ENCODE results near the gene MRPS22. TPM values are rescaled to one million over a fixed set of nuclear protein-coding genes. Genes with fewer than 3 reads are reported as not detected.

MRPS22 gene
- total RNA-seq, 1 donor from 2014 or later: 87.7 TPM

DNA sequence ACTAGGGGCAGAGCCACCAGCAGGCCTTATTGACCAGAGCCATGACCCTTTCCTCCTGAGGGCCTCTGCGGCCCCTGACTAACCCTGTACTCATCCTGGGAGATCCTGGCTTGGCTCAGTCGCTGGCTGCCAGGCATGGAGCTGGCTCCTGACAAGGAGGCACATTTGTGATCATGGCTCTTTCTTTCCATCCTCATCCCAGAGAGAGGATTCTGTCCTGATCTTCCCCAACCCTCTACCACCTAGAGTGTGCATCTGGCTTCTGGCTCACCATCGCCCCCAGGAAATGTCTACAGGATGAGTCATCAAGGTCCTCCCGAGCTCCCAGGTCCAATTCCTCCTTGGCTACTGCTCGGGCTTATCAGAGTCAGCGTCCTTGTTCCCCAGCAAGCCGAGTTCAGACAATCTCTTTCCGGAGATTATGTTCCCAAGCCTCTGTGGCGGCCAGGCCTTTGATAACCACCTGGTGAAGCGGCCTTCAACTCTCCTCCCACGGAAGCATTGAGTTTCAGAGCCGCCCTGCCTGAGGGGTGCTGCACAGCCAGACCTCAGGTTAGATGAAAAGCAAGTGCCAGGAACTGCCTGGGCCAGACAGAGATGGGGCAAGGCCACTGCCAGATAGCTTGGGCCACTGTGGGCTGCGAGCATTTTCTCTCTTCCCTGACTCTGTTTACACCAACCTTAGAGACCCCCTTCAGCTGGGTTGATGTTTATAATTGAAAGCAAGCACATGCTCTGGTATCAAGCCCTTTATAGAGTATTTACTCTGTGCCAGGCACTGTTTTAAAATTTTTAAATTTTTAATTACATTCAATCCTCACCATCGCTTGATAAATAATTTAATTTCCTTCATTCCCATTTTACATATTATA is 44.3 kb upstream of the MRPS22 start:
- peaks cover 50% of the 10 kb centered on the region for H3K4me1 ChIP-seq
- H3K4me3 ChIP-seq: no peak overlapping the region
- intact Hi-C loops (cut with micrococcal nuclease): no loop called here
- TF ChIP-seq, protein P1, sequence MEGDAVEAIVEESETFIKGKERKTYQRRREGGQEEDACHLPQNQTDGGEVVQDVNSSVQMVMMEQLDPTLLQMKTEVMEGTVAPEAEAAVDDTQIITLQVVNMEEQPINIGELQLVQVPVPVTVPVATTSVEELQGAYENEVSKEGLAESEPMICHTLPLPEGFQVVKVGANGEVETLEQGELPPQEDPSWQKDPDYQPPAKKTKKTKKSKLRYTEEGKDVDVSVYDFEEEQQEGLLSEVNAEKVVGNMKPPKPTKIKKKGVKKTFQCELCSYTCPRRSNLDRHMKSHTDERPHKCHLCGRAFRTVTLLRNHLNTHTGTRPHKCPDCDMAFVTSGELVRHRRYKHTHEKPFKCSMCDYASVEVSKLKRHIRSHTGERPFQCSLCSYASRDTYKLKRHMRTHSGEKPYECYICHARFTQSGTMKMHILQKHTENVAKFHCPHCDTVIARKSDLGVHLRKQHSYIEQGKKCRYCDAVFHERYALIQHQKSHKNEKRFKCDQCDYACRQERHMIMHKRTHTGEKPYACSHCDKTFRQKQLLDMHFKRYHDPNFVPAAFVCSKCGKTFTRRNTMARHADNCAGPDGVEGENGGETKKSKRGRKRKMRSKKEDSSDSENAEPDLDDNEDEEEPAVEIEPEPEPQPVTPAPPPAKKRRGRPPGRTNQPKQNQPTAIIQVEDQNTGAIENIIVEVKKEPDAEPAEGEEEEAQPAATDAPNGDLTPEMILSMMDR (IDR thresholded peaks at IDR 0.05; ENCODE audit: borderline replicate concordance): no peak
- DNase-seq: no peak
- no peaks in the 10 kb centered on the region for H3K27me3 ChIP-seq (ENCODE audit: low read depth)
- no peak overlapping the region for H3K27ac ChIP-seq (replicated peaks)
- no peaks in the 10 kb centered on the region for H3K36me3 ChIP-seq
- no peaks in the 10 kb centered on the region for H3K9me3 ChIP-seq (replicated peaks)

GRCh38 chr3:139300416-139300815 is 43.4 kb upstream of the MRPS22 start:
- Histone ChIP-seq H3K27me3 (ENCODE audit: low read depth) (no peaks in the 10 kb centered on the region), H3K27ac (replicated peaks) (no peak overlapping the region), H3K36me3 (no peaks in the 10 kb centered on the region), H3K9me3 (replicated peaks) (no peaks in the 10 kb centered on the region), H3K4me1 (peaks cover 43% of the 10 kb centered on the region), H3K4me3 (no peak overlapping the region)
- no peak for DNase-seq
- intact Hi-C loops (cut with micrococcal nuclease): no loop called here
- TF ChIP-seq, protein P1 (IDR thresholded peaks at IDR 0.05; ENCODE audit: borderline replicate concordance): no peak

GRCh38 chr3:139301183-139301582 is 42.6 kb upstream of the MRPS22 start:
- H3K9me3 ChIP-seq (replicated peaks): no peaks in the 10 kb centered on the region
- intact Hi-C loops (cut with micrococcal nuclease): no loop called here
- no peak overlapping the region for H3K27ac ChIP-seq (replicated peaks)
- TF ChIP-seq, protein P1 (IDR thresholded peaks at IDR 0.05; ENCODE audit: borderline replicate concordance): no peak
- no peaks in the 10 kb centered on the region for H3K27me3 ChIP-seq (ENCODE audit: low read depth)
- peaks cover 35% of the 10 kb centered on the region for H3K4me1 ChIP-seq
- H3K4me3 ChIP-seq: no peak overlapping the region
- H3K36me3 ChIP-seq: no peaks in the 10 kb centered on the region
- DNase-seq: no peak

- peak overlapping the region; percentile 61 for H3K27ac ChIP-seq (replicated peaks)
- intact Hi-C loops (cut with micrococcal nuclease): no loop called here
Measured at GRCh38 chr3:139301654-139302053, 42.2 kb upstream of the MRPS22 start.

DNA sequence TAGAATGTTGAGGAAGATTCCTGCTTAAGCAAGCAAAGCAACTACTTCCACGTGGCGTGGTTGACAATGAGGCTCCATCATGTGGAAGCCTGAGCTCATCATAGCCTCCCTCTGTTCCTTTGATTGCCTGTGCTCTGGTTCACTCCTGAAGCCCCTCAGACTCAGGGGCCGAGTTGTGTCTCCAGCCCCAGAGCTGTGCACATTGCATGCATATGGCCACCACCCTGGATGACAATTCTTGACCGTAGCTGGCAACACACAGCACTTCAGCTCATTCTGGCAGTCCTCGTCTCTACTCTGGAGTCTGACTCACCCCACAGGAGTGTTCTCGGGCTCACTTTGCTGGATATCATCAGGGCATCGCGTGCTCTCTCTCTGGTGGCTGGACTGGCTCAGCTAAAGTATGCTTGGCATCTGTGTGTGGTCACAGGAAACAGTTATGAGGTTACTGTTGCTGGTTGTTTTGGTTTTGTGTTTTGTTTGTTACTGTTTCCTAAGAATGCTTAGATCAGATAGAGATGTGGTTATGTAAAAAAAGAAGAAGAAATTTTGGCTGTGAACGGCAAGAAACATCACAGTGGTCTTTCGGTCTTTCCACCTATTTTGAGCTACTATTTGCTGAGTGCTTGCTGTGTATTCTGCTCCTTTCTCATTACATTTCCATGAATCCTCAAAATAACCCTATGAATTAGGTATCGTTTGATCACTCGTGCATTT is 41.6 kb upstream of the MRPS22 start:
- intact Hi-C loops (cut with micrococcal nuclease): no loop called here
- no peak overlapping the region for H3K4me3 ChIP-seq
- peak overlapping the region; percentile 61 for H3K27ac ChIP-seq (replicated peaks)
- peak; percentile 46 for DNase-seq
- no peaks in the 10 kb centered on the region for H3K9me3 ChIP-seq (replicated peaks)
- no peaks in the 10 kb centered on the region for H3K27me3 ChIP-seq (ENCODE audit: low read depth)
- no peaks in the 10 kb centered on the region for H3K36me3 ChIP-seq
- peaks cover 29% of the 10 kb centered on the region for H3K4me1 ChIP-seq
- TF ChIP-seq, protein P1 (IDR thresholded peaks at IDR 0.05; ENCODE audit: borderline replicate concordance): no peak

More at GRCh38 chr3:139301654-139302053, 42.2 kb upstream of the MRPS22 start:
- H3K27me3 ChIP-seq (ENCODE audit: low read depth): no peaks in the 10 kb centered on the region
- no peak for DNase-seq
- TF ChIP-seq, protein P1 (IDR thresholded peaks at IDR 0.05; ENCODE audit: borderline replicate concordance): no peak
- H3K36me3 ChIP-seq: no peaks in the 10 kb centered on the region
- H3K4me3 ChIP-seq: no peak overlapping the region
- H3K4me1 ChIP-seq: peaks cover 31% of the 10 kb centered on the region
- H3K9me3 ChIP-seq (replicated peaks): no peaks in the 10 kb centered on the region

Data from left ventricle myocardium inferior (tissue), 1 donor.